PC-9 (cell line): Measurements from ENCODE around the gene LTBP3. TPM values are rescaled to one million over a fixed set of nuclear protein-coding genes. Genes with fewer than 3 reads are reported as not detected.
A peak's percentile ranks its signal among the peaks of the same experiment; 100 is the strongest.

Experiments
- BruUV-seq: library from RNA; stranded (reverse); fragments of 400-500 nt; replicated peaks from 2 replicates; lab custom pipeline; 2021; lab: Mats Ljungman, UMichigan
- CTCF ChIA-PET: fragments of 300-600 bp; sonication (Branson Sonifier 250); formaldehyde crosslinking; loops from one replicate; lab custom pipeline; 2022; ENCODE audit warnings: antibody characterized with exemption; lab: Charles Lee
- POLR2A ChIA-PET: fragments of 300-600 bp; sonication (Branson Sonifier 250); formaldehyde crosslinking; loops from one replicate; lab custom pipeline; 2022; ENCODE audit warnings: antibody characterized with exemption; ENCODE audit not compliant: unreplicated experiment; lab: Charles Lee
- DNase-seq, 2 experiments: peaks; one replicate each; pipeline versions ENCODE4 v3.0.0 to v3.0.0-alpha.2; 2015 to 2022; ENCODE audit warnings: mixed read lengths in 1 of 2
- H2AFZ ChIP-seq: fragments of 200-600 bp; sonication (generic); 2 replicates; pipeline ENCODE4 v1.8.1; 2017; ENCODE audit warnings: antibody characterized with exemption
- H3F3A ChIP-seq: fragments of 200-600 bp; sonication (generic); 2 replicates; pipeline ENCODE4 v1.8.1; 2017; ENCODE audit warnings: antibody characterized with exemption, mild to moderate bottlenecking, low read depth; ENCODE audit not compliant: insufficient read depth
- H3K27ac ChIP-seq: fragments of 200-600 bp; sonication (generic); 2 replicates; pipeline ENCODE4 v1.6.1; 2016; ENCODE audit warnings: mixed run types
- H3K27me3 ChIP-seq: fragments of 200-600 bp; sonication (generic); 2 replicates; pipeline ENCODE4 v1.6.1; 2016; ENCODE audit warnings: low read depth, mixed run types; ENCODE audit not compliant: insufficient read depth
- H3K36me3 ChIP-seq: fragments of 200-600 bp; sonication (generic); 2 replicates; pipeline ENCODE4 v1.6.1; 2016; ENCODE audit warnings: low read depth, mixed run types
- H3K4me1 ChIP-seq: fragments of 200-600 bp; sonication (generic); replicated peaks from 2 replicates; pipeline ENCODE4 v1.6.1; 2016; ENCODE audit warnings: mixed run types; ENCODE audit not compliant: insufficient read depth
- H3K4me2 ChIP-seq: fragments of 200-600 bp; sonication (generic); 2 replicates; pipeline ENCODE4 v1.6.1; 2017; ENCODE audit warnings: mixed run types
- H3K4me3 ChIP-seq: fragments of 200-600 bp; sonication (generic); 2 replicates; pipeline ENCODE4 v1.6.1; 2016; ENCODE audit warnings: mixed run types
- H3K79me2 ChIP-seq: fragments of 200-600 bp; sonication (generic); 2 replicates; pipeline ENCODE4 v1.6.1; 2017; ENCODE audit warnings: low read depth, mixed run types
- H3K9me2 ChIP-seq: fragments of 200-600 bp; sonication (generic); 2 replicates; pipeline ENCODE4 v1.8.1; 2017; ENCODE audit warnings: mild to moderate bottlenecking; ENCODE audit not compliant: insufficient read depth
- H3K9me3 ChIP-seq: fragments of 200-600 bp; sonication (generic); 2 replicates; pipeline ENCODE4 v1.8.1; 2016; ENCODE audit warnings: low read depth; ENCODE audit not compliant: insufficient read depth
- H4K20me1 ChIP-seq: fragments of 200-600 bp; sonication (generic); 2 replicates; pipeline ENCODE4 v1.8.1; 2017; ENCODE audit not compliant: insufficient read depth
- EZH2 ChIP-seq: fragments of 200-600 bp; sonication (generic); IDR thresholded peaks from 2 replicates; pipeline ENCODE4 v1.8.0; 2017; ENCODE audit warnings: antibody characterized with exemption, low read depth
- intact Hi-C: fragments of 100-400 bp; cut with micrococcal nuclease; formaldehyde crosslinking; loops from one replicate; pipeline ENCODE4 v1.10.0; 2022; ENCODE audit not compliant: unreplicated experiment
- total RNA-seq: library from RNA; stranded (reverse); gene quantifications from 2 replicates; pipeline ENCODE4 v1.2.3, GENCODE V29; 2021
- TF ChIP-seq, protein P1 (sequence below): fragments of 200-600 bp; sonication (generic); conservative IDR thresholded peaks from 2 replicates; pipeline ENCODE4 v1.6.1; 2017; ENCODE audit warnings: mixed run types, antibody characterized with exemption, mild to moderate bottlenecking, moderate library complexity

Gene LTBP3
- total RNA-seq, 1 experiment from 2014 or later, result 455 TPM

DNA sequence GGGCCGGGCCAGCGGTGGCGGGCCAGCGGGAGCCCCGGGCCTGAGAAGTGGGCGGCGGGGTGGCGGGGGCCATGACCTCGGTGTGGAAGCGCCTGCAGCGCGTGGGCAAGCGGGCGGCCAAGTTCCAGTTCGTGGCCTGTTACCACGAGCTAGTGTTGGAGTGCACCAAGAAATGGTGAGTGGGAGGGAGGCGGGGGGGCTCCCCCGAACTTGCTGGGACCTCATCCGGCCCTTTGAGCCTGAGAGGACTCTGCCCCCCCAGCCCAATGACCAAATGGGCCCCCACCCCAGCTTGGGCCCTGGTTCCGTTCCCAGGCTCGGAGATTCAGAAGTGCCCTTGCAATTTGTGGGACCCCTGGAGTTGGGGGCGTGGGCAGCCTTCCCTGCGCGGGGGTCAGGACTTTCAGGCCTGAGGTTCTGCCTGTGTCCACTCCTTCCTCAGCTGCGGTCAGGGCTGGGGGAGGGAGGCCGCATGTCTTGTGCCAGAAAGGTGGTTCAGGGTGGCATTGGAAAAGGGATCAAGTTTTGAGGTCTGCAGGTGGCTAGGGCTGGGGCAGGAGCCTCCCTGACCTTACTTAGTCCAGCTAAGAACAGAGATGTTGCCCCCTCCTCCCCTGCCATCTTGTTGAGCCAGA is 18.2 kb upstream of the LTBP3 start:
- POLR2A ChIA-PET, result interaction anchor here (0.6 to 1.0 kb wide), 5 partner anchors 17 to 154 kb away, joined by 3 to 15 read pairs (median 5); partner anchors contain the start of genes NEAT1 and PCNX3
- Histone ChIP-seq H3F3A (peaks cover 48% of the 10 kb centered on the region), H2AFZ (peak overlapping the region; percentile 62; the same call in 1 of the 2 replicates), H3K79me2 (peaks cover 40% of the 10 kb centered on the region), H3K9me3 (no peaks in the 10 kb centered on the region), H3K9me2 (no peaks in the 10 kb centered on the region), H3K27me3 (no peaks in the 10 kb centered on the region), H4K20me1 (peaks cover 7% of the 10 kb centered on the region; the same call in 1 of the 2 replicates), H3K36me3 (no peaks in the 10 kb centered on the region; the same call in 1 of the 2 replicates), H3K4me1 (peaks cover 51% of the 10 kb centered on the region), H3K4me2 (peak overlapping the region; percentile 98), H3K27ac (peak overlapping the region; percentile 52), H3K4me3 (peak overlapping the region; percentile 81)
- TF ChIP-seq, protein P1, sequence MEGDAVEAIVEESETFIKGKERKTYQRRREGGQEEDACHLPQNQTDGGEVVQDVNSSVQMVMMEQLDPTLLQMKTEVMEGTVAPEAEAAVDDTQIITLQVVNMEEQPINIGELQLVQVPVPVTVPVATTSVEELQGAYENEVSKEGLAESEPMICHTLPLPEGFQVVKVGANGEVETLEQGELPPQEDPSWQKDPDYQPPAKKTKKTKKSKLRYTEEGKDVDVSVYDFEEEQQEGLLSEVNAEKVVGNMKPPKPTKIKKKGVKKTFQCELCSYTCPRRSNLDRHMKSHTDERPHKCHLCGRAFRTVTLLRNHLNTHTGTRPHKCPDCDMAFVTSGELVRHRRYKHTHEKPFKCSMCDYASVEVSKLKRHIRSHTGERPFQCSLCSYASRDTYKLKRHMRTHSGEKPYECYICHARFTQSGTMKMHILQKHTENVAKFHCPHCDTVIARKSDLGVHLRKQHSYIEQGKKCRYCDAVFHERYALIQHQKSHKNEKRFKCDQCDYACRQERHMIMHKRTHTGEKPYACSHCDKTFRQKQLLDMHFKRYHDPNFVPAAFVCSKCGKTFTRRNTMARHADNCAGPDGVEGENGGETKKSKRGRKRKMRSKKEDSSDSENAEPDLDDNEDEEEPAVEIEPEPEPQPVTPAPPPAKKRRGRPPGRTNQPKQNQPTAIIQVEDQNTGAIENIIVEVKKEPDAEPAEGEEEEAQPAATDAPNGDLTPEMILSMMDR, result no peak
- TF ChIP-seq EZH2, result no peak
- no peak for DNase-seq
- TSS peak; percentile 40 for BruUV-seq
- intact Hi-C loops, result no loop called here
- CTCF ChIA-PET, result interaction anchor here (0.6 to 0.9 kb wide), 3 partner anchors 11 to 35 kb away, joined by 3 to 12 read pairs (median 3); no protein-coding TSS in a partner anchor

DNA sequence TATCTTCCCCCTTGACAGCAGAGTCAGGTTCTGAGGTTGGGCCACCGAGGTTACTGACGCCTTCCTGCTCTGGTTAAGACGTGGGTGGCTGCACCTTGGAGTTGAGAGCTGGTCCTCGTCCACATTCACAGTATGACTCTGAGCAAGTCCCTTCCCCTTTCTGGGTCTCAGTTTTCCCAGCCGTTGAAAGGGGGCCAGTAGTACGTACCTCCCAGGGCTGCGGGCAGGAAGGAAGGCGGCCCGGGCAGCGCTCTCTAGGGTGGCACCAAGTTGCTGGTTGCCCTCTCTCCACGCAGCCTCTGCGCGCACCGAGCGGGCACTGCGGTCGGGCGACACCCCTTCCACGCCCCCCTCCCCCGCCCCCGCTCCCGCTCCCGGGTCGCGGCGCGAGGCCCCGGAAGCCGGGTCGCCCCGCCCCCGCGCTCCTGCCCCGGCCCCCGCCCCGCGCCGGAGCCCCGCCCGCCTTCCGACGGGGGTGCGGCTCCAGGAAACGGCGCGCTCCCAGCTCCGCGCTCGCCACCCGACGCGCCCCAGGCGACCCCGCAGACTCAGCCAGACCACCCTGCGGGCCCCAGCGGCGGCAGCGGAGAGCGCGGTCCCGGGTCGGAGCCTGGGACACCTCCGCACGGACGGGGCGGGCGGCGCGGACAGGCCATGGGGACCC is 17.5 kb upstream of the LTBP3 start, which contains the start of gene EHBP1L1:
Gene EHBP1L1, plus strand, starts transcription at position 486 of the 664 bp plus-strand sequence. CDS start 250 bp downstream, outside the sequence.
- H4K20me1 ChIP-seq, result peaks cover 7% of the 10 kb centered on the region; the same call in 1 of the 2 replicates
- no peak for TF ChIP-seq EZH2
- TF ChIP-seq, protein P1, result no peak
- no peaks in the 10 kb centered on the region; the same call in 1 of the 2 replicates for H3K36me3 ChIP-seq
- H3F3A ChIP-seq, result peaks cover 55% of the 10 kb centered on the region
- H3K9me2 ChIP-seq, result no peaks in the 10 kb centered on the region
- H3K4me3 ChIP-seq, result peak within 1 kb of the TSS; percentile 81
- peaks cover 55% of the 10 kb centered on the region for H3K4me1 ChIP-seq
- peak within 1 kb of the TSS; percentile 52 for H3K27ac ChIP-seq
- peaks cover 47% of the 10 kb centered on the region for H3K79me2 ChIP-seq
- ChIA-PET POLR2A (interaction anchor here (0.6 to 1.0 kb wide), 3 partner anchors 40 to 300 kb away, joined by 8 to 46 read pairs (median 15); partner anchors contain the start of gene PCNX3), CTCF (interaction anchor here (0.6 kb wide), 1 partner anchor 17 kb away, joined by 12 read pairs; no protein-coding TSS in a partner anchor)
- H3K27me3 ChIP-seq, result no peaks in the 10 kb centered on the region
- peak in 1 of 2 experiments; percentile 80 for DNase-seq
- H3K4me2 ChIP-seq, result peak within 1 kb of the TSS; percentile 98
- H3K9me3 ChIP-seq, result no peaks in the 10 kb centered on the region
- H2AFZ ChIP-seq, result peak within 1 kb of the TSS; percentile 62; the same call in 1 of the 2 replicates
- intact Hi-C loops, result no loop called here
- no TSS peak for BruUV-seq
